HUES48 (cell line): ENCODE data around the gene EXOC4.

Source experiments
- H3K27ac ChIP-seq: one replicate; pipeline ENCODE4 v1.7.0; 2013; ENCODE audit warnings: low read depth, low read length, inconsistent platforms
- H3K27me3 ChIP-seq: 2 replicates; pipeline ENCODE4 v1.6.1; 2013; ENCODE audit warnings: mild to moderate bottlenecking, low read length; ENCODE audit not compliant: control insufficient read depth, insufficient read depth
- H3K36me3 ChIP-seq: 2 replicates; pipeline ENCODE4 v1.6.1; 2013; ENCODE audit warnings: low read length; ENCODE audit not compliant: control insufficient read depth, insufficient read depth
- H3K4me1 ChIP-seq: 2 replicates; pipeline ENCODE4 v1.6.1; 2013; ENCODE audit warnings: mild to moderate bottlenecking, low read length; ENCODE audit not compliant: control insufficient read depth, insufficient read depth
- H3K4me3 ChIP-seq: 2 replicates; pipeline ENCODE4 v1.5.1; 2013; ENCODE audit warnings: mild to moderate bottlenecking, low read depth, low read length
- H3K9ac ChIP-seq: 2 replicates; pipeline ENCODE4 v1.6.1; 2013; ENCODE audit warnings: mild to moderate bottlenecking, low read depth, low read length, moderate library complexity
- H3K9me3 ChIP-seq: 2 replicates; pipeline ENCODE4 v1.6.1; 2013; ENCODE audit warnings: low read length; ENCODE audit not compliant: control insufficient read depth, insufficient read depth

The EXOC4 gene

GRCh38 chr7:133645884-133646391, 393.1 kb downstream of the EXOC4 start:
- Histone ChIP-seq H3K4me1 (peaks cover 9% of the 10 kb centered on the region), H3K9me3 (no peaks in the 10 kb centered on the region), H3K4me3 (no peak overlapping the region)

DNA sequence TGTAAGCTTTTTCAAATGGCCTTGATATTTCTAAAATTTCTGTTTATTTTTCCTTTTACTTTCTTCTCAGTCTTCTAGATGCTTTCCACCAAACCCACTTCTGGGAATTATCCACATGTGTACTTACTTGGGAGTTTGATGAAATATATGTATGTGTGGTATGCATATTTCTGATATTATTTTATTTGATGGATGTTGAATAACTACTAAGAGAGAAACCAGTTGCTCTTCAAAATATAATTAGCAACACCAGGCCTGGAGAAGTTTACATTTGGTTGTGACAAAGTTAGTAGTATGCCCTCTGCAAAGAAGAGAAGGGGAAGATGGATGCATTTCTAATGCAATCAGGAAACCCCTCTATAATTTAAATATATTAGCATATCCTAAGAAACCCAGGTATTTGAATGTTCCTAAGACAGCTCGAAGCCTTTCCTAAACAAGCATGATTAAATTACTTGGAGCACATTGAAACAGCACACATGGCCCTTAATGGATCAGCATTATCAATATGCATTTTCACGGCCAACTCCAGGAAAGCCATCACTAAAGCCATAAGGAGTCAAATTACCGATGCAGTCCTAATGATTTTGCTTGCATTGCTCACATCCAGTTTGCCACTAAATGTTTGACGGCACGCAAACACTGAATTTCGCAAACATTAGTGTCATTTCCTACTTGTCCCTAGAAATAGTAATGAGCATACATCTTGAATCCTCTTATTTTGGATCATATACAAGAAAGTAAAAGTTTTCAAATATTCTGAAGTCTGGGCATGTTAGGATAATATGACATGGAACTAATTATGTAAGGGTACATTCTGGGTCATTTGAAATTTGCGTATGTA, 393.8 kb downstream of the EXOC4 start:
- Histone ChIP-seq H3K9ac (no peak overlapping the region), H3K27ac (no peak overlapping the region), H3K27me3 (no peaks in the 10 kb centered on the region), H3K9me3 (no peaks in the 10 kb centered on the region), H3K4me1 (peaks cover 9% of the 10 kb centered on the region), H3K4me3 (no peak overlapping the region), H3K36me3 (no peaks in the 10 kb centered on the region)

More at GRCh38 chr7:133645884-133646391, 393.1 kb downstream of the EXOC4 start:
- Histone ChIP-seq H3K27ac (no peak overlapping the region), H3K27me3 (no peaks in the 10 kb centered on the region), H3K36me3 (no peaks in the 10 kb centered on the region), H3K9ac (no peak overlapping the region)

DNA sequence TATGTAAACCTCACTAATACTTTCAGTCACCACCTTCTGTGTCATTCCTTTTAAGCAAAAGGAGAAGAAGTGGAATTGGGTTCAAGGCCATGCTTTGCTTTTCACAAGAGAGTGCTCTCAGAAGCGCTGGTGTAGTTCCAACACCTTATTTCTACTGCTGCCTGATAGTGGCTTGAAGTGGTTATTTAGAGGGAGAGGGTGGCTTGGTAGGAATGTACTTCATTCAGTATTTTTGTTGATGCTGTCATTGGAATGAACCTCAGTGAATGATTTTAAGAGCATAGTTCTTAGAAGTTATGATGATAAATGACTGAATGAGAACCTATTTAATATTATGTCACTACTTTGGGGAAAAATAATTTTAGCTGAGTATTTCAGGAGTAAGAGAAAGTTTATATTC, 396.7 kb downstream of the EXOC4 start:
- no peaks in the 10 kb centered on the region for H3K27me3 ChIP-seq
- peaks cover 9% of the 10 kb centered on the region for H3K4me1 ChIP-seq
- no peak overlapping the region for H3K9ac ChIP-seq
- no peaks in the 10 kb centered on the region for H3K36me3 ChIP-seq
- no peaks in the 10 kb centered on the region for H3K9me3 ChIP-seq
- no peak overlapping the region for H3K27ac ChIP-seq
- H3K4me3 ChIP-seq: no peak overlapping the region

DNA sequence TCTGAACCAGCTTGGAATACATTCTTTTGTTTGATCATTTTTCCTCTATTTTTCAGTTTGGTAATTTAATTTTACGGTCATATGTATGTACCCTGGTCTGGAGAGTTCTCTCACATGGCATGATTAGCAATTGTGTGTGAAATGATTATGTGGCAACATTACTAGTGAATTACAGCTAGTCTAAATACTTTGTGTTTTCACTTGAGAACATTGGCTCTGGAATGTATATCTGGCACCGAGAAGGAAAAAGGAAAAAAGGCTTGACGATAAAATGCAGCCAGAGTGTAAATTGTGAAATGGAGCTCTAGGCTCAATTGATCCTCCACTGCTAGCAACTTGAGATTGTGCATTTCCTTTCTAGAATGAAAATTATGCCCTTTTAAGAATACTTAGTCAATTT, 397.2 kb downstream of the EXOC4 start:
- no peaks in the 10 kb centered on the region for H3K27me3 ChIP-seq
- no peak overlapping the region for H3K27ac ChIP-seq
- no peaks in the 10 kb centered on the region for H3K36me3 ChIP-seq
- H3K9me3 ChIP-seq: no peaks in the 10 kb centered on the region
- no peak overlapping the region for H3K9ac ChIP-seq
- H3K4me3 ChIP-seq: no peak overlapping the region
- peaks cover 9% of the 10 kb centered on the region for H3K4me1 ChIP-seq

DNA sequence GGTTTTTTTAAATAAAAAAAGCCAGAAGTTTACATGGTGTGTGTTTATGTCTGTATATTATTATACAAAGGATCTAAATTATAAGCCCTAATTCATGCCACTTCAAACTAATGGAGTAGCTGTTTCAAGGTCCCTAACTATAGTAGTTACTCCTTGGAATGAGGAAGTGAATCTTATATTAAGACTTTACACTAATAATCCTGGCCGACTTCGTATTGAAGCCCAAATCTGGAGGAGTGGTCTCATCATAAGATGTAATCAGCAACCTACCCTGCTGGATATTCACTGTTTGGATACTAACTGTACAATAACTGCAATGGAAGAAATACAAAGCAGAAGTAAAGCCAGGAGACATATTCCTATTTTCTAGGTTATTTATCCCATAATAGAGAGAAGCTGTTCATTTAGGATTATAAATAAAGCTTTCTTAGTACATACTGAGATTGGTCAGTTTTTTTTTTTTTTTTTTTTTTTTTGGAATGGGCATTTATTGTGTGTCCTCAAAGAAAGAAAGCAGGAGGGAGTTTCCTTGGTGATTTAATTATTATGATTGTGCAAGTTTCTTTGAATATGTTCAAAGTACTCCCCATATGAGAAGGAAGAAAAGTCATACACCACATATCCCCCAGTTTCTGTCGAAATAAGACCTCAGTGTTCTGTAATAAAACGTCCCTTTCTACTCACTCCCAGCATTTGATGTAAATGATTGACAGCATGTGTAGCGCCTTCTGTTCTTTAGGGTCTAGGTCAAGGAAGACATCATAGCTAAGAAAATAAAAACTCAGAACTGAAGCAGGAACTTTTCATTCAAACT, 397.8 kb downstream of the EXOC4 start:
- Histone ChIP-seq H3K4me3 (no peak overlapping the region), H3K27ac (no peak overlapping the region), H3K9me3 (no peaks in the 10 kb centered on the region), H3K9ac (no peak overlapping the region), H3K36me3 (no peaks in the 10 kb centered on the region), H3K27me3 (no peaks in the 10 kb centered on the region), H3K4me1 (peaks cover 9% of the 10 kb centered on the region)

GRCh38 chr7:133652547-133652946, 399.7 kb downstream of the EXOC4 start:
- H3K36me3 ChIP-seq: no peaks in the 10 kb centered on the region
- H3K4me3 ChIP-seq: no peak overlapping the region
- no peaks in the 10 kb centered on the region for H3K9me3 ChIP-seq
- H3K9ac ChIP-seq: no peak overlapping the region
- no peak overlapping the region for H3K27ac ChIP-seq
- H3K27me3 ChIP-seq: no peaks in the 10 kb centered on the region
- H3K4me1 ChIP-seq: no peaks in the 10 kb centered on the region

- no peaks in the 10 kb centered on the region for H3K9me3 ChIP-seq
- no peaks in the 10 kb centered on the region for H3K36me3 ChIP-seq
- H3K4me1 ChIP-seq: no peaks in the 10 kb centered on the region
- no peak overlapping the region for H3K27ac ChIP-seq
- no peaks in the 10 kb centered on the region for H3K27me3 ChIP-seq
- no peak overlapping the region for H3K9ac ChIP-seq
- no peak overlapping the region for H3K4me3 ChIP-seq
Measured at GRCh38 chr7:133654547-133654946, 401.7 kb downstream of the EXOC4 start.

DNA sequence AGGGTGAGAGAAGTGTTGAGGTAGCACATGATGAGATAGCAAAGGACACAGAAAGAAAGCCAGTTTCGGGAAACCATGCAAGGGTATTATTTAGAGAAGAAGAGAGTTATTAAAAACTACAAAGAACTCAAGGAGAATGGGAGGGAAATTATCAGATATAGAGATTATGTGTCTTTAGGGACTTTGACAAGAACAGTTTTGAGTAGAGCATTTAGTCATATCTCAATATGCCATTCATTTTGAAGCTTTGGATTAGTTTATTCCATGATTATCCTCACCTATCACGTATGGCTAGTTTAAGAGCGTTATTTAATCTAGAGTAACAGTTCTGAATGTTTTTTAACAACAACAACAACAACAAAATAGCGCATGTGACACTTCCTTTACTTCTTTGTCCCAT, 409.4 kb downstream of the EXOC4 start:
- no peaks in the 10 kb centered on the region for H3K36me3 ChIP-seq
- peaks cover 5% of the 10 kb centered on the region; the same call in 1 of the 2 replicates for H3K4me1 ChIP-seq
- H3K27ac ChIP-seq: no peak overlapping the region
- H3K9ac ChIP-seq: no peak overlapping the region
- no peak overlapping the region for H3K4me3 ChIP-seq
- H3K9me3 ChIP-seq: no peaks in the 10 kb centered on the region
- no peaks in the 10 kb centered on the region for H3K27me3 ChIP-seq

GRCh38 chr7:133662830-133663229, 410.0 kb downstream of the EXOC4 start:
- no peaks in the 10 kb centered on the region for H3K36me3 ChIP-seq
- H3K27me3 ChIP-seq: no peaks in the 10 kb centered on the region
- no peak overlapping the region for H3K9ac ChIP-seq
- H3K4me1 ChIP-seq: peaks cover 5% of the 10 kb centered on the region; the same call in 1 of the 2 replicates
- H3K9me3 ChIP-seq: no peaks in the 10 kb centered on the region
- H3K4me3 ChIP-seq: no peak overlapping the region
- no peak overlapping the region for H3K27ac ChIP-seq

DNA sequence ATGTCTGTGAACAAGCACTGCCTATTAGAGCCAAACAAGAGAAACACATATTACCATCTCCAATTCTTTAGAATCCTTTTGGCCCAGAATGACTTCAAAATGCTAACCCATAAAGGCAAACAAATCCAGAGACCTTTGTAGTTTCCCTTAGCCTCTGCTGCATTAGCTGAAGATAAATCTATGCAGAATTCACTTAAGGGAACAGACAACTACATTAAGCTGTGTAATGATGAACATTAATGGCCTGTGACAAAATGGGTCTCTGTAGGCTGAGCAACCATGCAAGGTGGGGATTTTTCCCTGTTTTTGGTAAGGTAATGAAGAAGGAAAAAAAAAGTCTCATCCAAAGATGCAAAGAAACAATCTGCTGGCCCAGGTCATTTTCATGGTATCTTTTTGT, 411.6 kb downstream of the EXOC4 start:
- Histone ChIP-seq H3K9me3 (no peaks in the 10 kb centered on the region), H3K4me3 (no peak overlapping the region), H3K9ac (no peak overlapping the region), H3K27ac (no peak overlapping the region), H3K4me1 (peaks cover 5% of the 10 kb centered on the region; the same call in 1 of the 2 replicates), H3K36me3 (no peaks in the 10 kb centered on the region), H3K27me3 (no peaks in the 10 kb centered on the region)
